Putamen (tissue), 1 donor: Measurements from ENCODE around the gene PRELID1.
"Not testable (repeated sequence)": the region's sequence is repeated elsewhere in the genome, so short reads cannot be mapped to it uniquely, and the experiment has no call there.

Source experiments
- DNase-seq: peaks from one replicate; pipeline ENCODE4 v3.0.0-alpha.2; 2016; ENCODE audit warnings: low spot score

The PRELID1 gene

GRCh38 chr5:177336603-177337494 lies 33.2 kb downstream of the PRELID1 start:
- DNase-seq, result no peak

- no peak for DNase-seq
Measured at GRCh38 chr5:177338251-177339106, 34.9 kb downstream of the PRELID1 start.

- no peak for DNase-seq
Measured at GRCh38 chr5:177339107-177339638, 35.6 kb downstream of the PRELID1 start.

- not testable (repeated sequence) for DNase-seq
Measured at GRCh38 chr5:177343000-177343399, 39.4 kb downstream of the PRELID1 start.

GRCh38 chr5:177343777-177344176 lies 40.2 kb downstream of the PRELID1 start:
- DNase-seq, result no peak

GRCh38 chr5:177344891-177345290 lies 41.3 kb downstream of the PRELID1 start:
- DNase-seq, result no peak

GRCh38 chr5:177346820-177347219 lies 43.2 kb downstream of the PRELID1 start:
- DNase-seq, result no peak

GRCh38 chr5:177347699-177348098 lies 44.1 kb downstream of the PRELID1 start:
- DNase-seq, result no peak

- DNase-seq, result no peak
Measured at GRCh38 chr5:177349362-177349647, 45.7 kb downstream of the PRELID1 start.

GRCh38 chr5:177349762-177350161 lies 46.2 kb downstream of the PRELID1 start:
- DNase-seq, result no peak

GRCh38 chr5:177350776-177351391 lies 47.3 kb downstream of the PRELID1 start:
- no peak for DNase-seq

- peak; percentile 95 for DNase-seq
Measured at GRCh38 chr5:177351392-177352329, 48.1 kb downstream of the PRELID1 start, which contains the start of gene LMAN2. Gene LMAN2, minus strand, starts transcription at chr5:177351668. Its CDS starts 21 bp downstream, at chr5:177351647.

- DNase-seq, result no peak
Measured at GRCh38 chr5:177353093-177353492, 49.5 kb downstream of the PRELID1 start.

- no peak for DNase-seq
Measured at GRCh38 chr5:177354256-177354655, 50.7 kb downstream of the PRELID1 start.

- DNase-seq, result no peak
Measured at GRCh38 chr5:177354711-177355110, 51.1 kb downstream of the PRELID1 start.

GRCh38 chr5:177355162-177355867 lies 51.7 kb downstream of the PRELID1 start:
- no peak for DNase-seq

- no peak for DNase-seq
Measured at GRCh38 chr5:177355868-177356168, 52.2 kb downstream of the PRELID1 start.
